T-helper 1 cell (primary cell): ENCODE measurements around the gene CEBPE.
A peak's percentile ranks its signal among the peaks of the same experiment; 100 is the strongest.
"Not testable (repeated sequence)": the region's sequence is repeated elsewhere in the genome, so short reads cannot be mapped to it uniquely, and the experiment has no call there.

Experiments
- DNase-seq, 5 donors: peaks; one replicate each; pipeline ENCODE4 v3.0.0-alpha.2; 2012 to 2020

Gene CEBPE

DNA sequence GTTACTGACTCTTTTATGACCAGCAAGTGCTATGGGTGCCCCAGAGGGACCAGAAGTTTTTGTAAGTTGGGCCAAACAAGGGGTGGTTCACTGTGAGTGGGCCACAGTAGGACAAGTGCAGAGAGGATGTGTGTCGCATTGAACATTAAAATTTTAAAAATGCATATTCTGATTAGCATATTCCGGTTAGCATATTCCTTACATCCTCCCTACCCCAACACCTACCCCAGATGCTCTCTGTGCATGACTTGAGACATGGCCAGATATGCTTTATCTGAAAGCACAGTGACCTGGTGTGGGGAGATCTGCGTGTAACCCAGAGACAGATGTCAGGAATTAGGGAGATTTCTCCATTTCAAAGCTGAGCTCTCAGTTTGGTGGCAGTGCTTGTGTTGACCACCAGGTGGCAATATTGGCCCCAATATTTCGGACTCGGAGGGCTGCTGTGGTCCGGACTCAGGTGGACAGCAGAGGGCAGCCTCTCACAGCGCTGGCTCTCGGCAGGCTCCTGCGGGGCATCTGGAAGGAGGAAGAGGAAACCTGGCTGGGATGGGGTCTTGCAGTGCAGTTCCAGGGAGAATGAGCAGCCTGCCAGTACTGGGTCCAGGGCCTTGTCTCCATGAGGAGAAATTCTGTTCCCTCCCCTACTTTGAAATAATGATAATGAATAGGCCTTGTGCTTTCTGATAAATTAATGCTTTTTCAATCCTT lies 1.6 kb upstream of the CEBPE start:
- peak; percentile 56 to 82 (median 74) for DNase-seq

DNA sequence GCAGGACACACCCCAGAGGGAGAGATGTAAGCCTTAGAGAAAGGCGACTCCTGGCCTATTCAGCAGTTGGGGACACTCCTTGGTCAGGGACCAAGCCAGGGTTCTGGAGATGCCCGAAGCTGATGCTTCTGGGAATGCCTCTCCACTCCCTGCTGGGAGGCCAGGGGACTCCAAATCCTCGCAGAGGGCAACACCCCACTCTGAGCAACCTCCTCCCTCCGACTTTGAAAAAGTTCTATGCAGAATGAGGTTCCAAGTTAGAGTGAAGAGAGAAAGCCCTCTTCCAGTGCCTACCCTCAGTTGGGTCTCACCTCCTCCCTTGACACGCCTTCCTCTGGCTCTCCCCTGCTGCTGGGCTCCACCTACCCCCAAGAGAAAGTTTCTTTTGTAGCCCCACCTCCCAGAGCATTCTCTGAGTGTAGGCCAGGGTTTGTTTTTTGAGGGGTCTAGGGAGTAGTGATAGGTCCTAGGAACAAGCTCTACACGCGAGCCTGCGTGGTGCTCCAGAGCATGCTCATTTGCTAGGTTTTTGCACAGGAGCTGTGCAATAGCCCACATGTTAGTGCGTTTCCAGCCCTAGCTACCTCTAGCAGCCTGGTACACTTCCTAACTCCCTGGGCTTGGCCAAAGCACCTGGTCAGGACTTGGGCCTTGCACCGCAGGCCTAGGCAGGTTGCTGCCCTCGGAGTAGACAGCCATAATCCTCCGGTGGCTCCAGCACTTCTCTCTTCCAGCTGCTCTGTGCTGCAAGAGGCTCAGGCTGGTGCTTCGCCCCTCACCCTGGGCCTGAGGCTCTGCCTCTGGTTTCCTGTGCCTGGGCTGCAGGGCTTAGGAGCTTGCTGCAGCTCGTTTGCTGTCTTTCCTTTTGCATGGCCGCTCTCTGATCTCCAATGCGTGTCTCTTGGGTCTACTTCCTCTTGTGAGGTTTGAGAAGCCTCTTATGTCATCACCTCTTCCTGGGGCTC lies 590 bp upstream of the CEBPE start:
- peak in 1 of 5 donors; percentile 72 for DNase-seq

DNA sequence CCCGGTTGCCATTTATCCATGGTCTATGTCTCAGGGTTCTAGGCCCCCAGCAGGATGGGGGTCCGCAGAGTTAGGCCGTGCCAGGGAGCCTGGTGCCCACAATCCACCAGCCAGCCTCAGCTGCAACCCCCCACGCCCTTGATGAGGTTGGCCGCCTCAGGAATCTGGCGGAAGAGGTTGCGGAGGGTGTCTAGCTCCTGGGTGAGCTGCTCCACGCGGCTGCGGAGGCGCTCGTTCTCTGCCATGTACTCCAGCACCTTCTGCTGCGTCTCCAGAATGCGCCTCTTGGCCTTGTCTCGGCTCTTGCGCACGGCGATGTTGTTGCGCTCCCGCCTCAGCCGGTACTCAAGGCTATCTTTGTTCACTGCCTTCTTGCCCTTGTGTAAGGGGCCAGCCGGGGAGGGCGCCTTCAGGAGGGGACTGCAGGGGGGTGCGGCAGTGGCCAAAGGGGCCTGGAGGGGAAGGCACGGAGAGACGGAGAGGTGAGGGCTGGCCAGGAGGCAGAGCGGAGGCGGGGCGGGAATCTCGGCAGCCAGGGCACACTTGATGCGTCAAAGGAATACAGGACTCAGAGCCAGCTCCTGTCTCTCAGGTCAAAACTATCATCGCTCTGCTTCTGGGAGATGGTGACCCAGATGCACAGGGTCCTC lies 1.6 kb downstream of the CEBPE start:
- DNase-seq = no peak

DNA sequence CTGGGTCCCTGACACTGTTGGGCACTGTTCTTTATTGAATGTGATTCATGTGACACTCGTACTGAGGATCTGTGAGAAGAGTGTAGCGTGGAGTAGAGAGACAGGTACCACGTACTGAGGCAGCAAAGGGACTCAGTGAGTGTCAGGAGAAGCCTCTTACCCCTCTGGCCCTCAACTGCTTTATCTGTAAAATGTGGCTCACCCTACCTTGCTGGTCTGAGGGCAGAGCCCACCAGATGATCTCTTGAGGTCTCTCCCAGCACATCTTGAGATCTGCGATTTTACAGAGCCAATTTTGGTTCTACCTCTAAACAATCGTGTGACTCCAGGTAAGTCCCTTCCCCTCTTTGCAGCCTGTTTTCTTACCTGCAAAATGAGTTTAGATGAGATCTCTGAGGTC lies 3.1 kb downstream of the CEBPE start:
- DNase-seq = no peak

DNA sequence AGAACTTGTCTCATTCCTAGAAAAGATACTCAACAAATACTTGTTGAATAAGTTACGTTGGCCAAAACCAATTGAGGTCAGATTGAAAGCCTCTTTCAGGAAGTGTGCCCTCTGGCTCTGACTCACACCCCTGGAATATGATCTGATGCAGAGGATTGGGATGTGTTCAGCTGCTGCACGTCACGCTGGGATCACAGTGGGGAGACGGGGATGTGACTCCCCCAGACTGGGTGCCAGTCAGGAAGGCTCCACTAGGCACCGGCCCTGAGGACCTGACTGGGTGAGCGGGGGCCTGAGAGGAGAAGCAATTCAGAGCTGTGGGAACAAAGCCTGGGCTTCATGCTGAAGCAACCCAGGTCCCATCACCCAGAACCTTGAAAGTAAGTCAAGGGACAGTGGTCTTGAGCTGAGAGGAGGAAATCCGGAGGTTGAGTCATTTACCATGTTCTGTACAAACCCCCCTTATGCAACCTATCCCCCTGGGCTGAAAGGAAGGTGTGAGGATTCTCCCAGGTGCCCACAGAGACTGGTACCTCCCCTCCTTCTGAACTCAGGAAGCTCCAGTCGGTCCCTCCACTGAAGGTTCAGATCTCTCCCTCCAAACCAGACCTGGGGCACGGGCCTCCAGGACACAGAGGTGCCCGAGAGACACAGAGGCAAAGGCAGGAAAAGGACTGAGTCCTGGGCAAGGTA lies 3.9 kb downstream of the CEBPE start:
- no peak for DNase-seq

DNA sequence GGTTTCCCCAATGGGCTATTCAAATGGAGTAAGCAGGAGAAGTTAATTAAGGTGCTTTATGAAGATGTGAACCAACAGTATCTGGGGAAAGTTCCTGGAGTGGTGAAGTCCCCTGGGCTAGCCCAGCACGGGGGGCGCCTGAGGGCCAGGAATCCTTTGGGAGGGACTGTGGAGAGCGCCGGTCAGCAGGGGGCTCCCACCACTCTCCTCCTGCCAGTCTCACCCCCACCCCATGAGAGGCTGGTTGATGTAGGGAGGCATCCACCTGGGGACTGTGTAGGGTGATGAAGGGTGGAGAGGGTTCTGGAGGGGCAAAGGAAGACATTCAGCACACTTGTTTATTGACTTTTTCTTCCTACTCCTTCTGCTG lies 4.4 kb downstream of the CEBPE start:
- no peak for DNase-seq

DNA sequence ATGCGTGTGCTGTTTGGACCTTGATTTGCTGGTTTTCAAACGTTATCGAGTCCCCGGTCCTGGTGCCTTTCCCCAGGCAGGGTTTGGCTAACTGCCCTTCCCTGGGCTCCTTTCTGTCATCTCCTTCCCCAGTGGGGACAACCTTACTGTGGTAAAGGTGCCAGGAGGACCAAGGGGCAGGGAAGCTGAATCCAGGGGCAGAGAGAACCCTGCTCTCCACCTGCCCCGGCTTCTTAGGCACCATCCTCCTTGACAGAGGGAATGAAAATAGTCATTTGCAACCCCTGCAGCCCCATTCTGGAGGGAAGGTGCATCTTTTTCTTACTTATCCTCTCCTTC lies 5.0 kb downstream of the CEBPE start:
- no peak for DNase-seq

DNA sequence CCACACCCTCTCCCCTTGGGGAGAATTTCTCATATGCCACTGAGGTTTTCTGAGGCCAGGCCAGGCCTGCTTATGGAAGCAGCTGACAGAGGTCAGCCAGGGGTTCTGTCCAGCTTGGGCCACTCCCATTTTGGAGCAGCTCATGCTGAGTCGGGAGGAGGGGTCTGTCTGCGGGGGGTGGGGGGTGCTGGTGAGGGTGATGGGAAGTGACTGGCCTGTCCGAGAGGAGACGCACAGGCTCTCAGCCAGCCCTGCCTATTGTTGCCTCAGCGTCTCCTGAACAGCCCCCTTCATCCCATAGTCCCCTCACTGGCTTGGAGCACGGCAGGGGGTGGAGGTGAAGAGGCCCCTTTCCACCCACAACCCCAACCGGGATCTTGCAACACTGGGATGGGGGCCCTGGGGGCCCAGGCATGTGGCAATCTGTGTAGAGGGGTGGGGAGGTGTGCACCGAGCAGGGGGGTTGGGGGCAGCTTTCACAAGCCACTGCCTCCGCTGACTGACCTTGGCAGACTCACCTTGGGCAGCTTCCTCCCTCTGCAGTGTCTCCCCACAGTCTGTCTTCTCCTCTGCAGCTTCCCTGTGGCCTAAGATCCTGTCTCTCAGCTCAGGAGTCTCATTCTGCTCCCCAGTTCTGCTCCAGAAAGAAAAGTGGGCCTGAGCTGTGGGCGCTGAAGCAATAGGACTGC lies 5.5 kb downstream of the CEBPE start:
- DNase-seq = no peak

DNA sequence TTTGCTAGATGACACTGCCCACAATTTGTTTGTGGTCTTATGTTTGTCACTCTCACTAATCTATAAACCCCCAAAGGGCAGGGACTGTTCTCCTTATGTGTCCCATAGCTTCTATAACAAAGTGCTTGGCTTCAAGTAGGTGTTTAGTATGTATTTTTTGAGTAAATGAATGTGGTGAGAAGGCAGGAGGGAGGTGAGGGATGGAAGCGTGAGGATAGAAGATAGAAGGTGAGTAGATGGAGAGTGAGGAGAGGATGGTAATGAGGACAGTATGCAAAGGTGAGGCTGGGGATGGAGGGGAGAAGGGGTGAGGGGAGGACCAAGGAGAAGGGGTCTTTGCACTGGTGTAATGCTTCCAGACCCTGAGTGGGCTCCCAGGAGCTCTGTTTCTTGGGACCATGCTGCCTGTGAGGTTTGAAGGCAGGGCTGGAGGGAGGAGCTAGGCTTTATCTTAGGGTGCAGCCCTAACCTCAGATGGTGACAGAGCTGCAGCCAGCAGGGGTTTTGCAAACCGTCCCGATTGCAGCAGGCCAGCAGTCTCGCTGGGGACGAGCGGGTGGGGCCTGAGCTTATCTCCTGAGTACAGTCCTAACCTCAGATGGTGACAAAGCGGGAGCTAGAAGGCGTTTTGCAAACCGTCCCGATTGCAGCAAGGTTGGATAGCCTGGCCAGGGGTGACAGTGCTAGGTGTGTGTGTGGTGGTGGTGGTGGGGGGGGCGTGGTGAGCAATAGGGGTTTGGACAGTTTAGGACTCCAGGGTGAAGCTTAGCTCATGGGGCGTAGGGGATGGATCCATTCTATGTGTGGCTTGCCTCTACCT lies 6.5 kb downstream of the CEBPE start:
- DNase-seq = no peak

DNA sequence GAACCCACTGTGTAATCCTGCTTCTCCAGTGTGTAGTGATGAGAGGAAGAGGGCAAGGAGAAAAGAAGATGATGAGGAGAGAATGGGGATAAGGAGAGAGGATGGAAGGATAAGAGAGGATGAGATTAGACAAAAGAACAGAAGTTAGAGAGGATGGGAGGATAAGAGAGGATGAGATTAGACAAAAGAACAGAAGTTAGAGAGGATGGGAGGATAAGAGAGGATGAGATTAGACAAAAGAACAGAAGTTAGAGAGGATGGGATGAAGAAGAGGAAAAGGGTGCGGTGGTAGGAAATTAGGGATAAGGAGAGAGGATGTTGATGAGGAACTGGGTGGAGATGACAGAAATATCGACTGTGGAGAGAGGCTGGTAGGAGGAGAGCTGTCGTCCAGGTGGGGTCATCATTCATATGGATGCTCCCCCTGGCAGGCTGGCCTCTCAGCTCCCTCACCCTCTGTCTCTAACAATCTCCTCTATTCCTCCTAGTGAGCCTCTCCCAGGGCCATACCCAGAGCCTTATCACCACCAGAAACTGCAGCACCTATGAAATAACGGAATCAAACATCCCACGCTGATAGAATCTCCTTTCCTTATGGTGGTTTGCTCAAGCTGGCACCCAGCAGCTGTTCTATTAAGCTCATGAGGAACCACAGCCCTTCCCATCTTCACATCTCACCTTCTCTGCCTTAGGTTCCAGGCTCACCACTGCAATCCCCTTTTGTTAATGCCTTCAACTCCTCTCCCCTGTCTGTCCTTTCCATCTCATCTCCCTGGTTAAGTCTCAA lies 8.3 kb downstream of the CEBPE start:
- DNase-seq = no peak

DNA sequence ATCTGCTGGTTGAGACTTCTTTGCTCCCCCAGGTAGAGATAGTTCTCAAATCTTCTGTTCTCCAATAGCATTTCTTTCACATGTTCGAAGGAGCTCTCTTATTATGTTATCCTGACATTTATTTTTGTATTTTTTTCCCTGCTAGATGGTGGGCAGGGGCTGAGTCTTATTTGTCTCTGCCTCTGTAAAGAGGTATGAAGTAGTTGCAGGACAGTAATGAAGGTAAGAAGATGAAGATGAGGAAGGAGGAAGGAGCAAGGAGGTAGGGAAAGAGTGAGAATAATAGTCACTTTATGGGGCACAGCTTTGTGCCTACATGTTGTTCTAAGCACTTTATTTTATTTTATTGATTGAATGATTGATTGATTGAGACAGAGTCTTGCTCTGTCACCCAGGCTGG lies 9.3 kb downstream of the CEBPE start:
- DNase-seq = no peak

DNA sequence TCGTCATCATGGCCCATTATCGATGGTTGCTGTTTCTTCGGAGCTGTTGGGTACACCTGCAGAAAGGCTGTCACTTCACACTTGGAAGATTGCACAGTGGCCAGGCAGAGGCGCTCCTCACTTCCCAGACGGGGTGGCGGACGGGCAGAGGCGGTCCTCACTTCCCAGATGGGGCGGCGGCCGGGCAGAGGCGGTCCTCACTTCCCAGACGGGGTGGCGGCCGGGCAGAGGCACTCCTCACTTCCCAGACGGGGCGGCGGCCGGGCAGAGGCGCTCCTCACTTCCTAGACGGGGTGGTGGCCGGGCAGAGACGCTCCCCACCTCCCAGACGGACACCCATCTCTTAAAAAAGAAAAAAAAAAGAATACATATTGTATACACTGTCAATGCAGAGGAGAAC lies 10.9 kb downstream of the CEBPE start:
- not testable (repeated sequence) for DNase-seq

DNA sequence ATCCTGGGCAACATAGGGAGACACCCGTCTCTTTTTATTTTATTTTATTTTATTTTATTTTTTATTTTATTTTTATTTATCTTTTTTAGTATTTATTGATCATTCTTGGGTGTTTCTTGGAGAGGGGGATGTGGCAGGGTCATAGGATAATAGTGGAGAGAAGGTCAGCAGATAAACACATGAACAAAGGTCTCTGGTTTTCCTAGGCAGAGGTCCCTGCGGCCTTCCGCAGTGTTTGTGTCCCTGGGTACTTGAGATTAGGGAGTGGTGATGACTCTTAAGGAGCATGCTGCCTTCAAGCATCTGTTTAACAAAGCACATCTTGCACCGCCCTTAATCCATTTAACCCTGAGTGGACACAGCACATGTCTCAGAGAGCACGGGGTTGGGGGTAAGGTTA lies 11.4 kb downstream of the CEBPE start:
- not testable (repeated sequence) for DNase-seq

DNA sequence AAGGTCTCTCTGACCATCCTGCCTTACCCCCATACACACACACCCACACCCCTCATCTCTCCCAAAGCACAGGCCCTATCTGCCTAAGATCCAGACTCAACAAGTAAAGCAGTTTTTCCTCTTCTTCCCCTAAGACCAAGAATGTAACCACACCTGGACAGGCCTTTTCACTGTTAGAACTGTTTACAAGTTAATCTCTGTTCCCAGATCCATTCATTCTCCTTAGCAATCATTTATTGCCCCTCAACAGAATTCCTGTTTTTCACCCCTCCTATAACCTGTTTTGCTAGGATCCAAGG lies 12.4 kb downstream of the CEBPE start:
- no peak for DNase-seq

DNA sequence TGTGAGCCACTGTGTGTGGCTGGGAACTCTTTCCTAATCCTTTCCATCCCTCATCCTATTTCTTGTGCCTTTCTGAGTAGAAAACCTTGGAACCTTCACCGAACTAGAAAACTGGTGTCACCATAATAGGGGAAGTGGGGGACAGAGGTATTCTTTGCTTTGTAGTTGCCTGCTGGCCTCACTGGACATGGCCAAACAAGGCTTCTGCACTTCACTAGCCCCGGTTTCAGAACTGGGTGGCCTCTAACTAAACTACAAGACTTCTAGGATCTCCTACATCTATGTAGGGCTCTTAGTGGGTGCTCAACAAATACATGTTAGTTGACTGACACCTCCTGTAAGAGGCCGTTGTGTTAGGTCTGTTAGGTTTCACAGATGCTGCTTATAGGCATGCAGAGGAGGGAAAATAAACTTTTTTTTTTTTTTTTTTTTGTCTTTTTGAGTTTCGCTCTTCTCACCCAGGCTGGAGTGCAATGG lies 13.7 kb downstream of the CEBPE start:
- DNase-seq = no peak

DNA sequence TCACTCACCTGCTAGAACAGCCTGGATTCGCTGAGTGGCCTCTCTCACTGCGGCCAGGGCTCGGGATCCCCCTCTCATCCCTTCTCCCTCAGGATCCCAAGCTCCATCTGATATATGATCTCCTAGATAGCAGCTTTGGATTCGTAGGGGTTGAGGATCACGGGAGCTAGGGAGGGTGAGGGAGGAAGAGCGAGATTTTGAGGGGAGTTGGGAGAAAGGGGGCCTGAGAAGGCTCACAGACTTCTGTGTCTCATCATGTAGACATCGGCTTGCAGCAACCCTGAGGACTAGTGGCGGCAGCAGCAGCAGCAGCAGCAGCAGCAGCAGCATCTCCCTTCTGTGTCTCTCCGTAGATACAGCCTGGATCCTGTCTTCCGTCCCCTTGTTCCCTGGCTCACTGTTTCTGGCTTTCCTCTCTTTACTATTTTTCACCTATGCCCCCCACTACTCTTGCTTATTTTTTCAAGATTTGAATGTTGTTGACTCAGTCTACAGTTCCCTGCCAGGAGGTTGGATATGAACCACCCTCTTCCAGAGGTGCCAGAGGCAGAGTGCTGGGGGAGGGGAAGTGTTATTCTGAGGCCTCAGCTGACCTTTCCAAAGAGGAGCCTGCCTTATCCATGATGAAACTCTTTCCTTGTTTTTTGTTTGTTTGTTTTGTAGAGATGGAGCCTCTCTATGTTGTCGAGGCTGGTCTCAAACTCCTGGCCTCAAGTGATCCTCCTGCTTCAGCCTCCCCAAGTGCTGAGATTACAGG lies 14.3 kb downstream of the CEBPE start, which contains the start of gene CIROP:
CIROP (minus strand) TSS at position 399 of the 757 bp plus-strand sequence; CDS start at position 330, 69 bp downstream.
- DNase-seq = no peak

DNA sequence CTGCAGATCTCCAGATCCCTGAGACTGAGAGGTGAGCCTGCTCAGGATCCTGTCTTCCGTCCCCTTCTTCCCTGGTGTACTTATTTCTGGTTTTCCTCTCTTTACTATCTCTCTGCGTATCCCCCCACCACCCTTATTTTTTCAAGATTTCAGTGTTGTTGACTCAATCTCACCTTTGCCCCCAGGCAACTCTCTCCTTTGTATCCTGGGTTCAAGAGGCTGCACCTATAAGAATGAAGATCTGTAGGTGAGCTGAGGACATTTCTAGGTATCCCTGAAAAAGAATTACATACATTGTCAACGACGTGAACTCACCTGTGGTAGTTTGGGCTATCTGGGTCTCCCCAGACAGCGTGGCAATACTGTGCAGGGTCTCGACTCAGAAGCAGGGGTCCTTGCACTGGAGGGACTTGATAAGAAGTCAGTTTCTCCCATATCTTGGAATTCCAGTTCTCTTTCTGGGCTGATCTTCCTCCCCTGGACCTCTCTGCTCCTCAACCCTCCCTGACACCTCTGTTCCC lies 14.9 kb downstream of the CEBPE start:
- no peak for DNase-seq

DNA sequence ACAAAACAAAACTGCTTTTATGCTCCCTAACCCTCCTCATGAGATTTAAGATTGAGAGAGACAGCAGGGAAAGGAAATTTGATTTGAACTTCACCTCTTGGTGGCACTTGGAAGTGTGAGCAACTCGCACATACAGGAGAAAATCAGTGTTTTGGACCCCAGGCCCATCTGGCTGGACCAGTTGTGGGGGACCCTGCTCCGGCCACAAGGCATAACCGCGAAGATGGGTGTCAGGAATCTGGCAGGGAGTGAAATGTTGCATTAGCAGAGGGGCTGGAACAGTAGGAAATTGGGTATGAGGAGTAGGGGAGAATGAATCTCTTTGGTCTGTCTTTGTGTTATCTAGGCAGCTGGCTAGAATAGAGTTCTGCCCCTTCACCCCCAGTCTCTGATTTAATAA lies 15.5 kb downstream of the CEBPE start:
- no peak for DNase-seq

DNA sequence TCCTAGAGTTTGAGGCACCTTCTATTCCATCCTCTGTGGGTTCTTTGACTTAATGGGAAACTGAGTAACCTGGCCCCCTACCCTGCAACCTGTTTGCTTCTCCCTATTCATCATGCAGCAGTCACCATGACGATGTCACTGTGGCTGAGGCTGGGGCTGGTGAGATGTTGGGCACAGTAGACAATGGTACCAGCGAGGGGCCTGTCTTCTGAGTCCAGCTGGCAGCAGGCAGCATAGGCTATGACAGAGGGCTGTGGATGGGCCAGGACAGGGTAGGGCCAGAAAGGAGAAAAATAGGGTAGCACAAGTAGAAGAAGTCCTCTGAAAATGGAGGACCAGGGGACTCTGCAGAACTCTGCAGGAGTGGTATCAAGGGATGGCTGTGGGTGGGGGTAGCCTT lies 16.3 kb downstream of the CEBPE start:
- DNase-seq = no peak
